HG03196 (cell line): Measurements from ENCODE around the gene NSUN7.
"Not testable (repeated sequence)": the region's sequence is repeated elsewhere in the genome, so short reads cannot be mapped to it uniquely, and the experiment has no call there.

Source experiments
- ATAC-seq: cut with Tn5 transposase; IDR thresholded peaks from one replicate; pipeline ENCODE4 v1.9.1; 2021; ENCODE audit not compliant: unreplicated experiment

NSUN7 gene, protein sequence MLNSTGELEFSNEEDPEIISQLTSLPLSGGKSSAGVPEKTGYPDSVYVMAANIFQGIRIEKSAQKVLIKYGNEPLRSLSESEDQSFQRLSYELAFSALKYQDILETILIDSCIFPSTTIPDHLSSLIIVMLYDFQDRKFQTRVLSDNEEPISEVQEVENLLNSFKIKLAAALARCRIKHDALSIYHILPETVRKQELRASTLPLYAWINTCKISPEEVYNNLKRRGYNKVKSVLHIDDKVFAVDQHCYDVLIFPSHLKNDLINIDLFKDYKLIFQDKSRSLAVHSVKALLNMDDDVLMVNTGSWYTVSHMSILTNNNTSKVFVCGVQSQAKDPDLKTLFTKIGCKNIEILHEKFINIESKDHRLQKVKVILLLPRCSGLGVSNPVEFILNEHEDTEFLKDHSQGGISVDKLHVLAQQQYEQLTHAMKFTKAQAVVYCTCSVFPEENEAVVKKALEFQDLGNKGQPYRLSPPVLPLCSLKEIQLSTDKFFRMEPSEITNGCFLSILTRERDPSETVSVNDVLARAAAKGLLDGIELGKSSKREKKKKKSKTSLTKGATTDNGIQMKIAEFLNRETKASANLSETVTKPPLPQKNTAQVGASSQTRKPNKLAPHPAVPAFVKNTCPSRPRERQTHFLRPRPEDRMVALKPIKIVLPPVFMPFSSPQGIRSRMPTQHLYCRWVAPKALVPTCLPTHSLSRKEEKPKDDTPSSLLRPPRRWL

DNA sequence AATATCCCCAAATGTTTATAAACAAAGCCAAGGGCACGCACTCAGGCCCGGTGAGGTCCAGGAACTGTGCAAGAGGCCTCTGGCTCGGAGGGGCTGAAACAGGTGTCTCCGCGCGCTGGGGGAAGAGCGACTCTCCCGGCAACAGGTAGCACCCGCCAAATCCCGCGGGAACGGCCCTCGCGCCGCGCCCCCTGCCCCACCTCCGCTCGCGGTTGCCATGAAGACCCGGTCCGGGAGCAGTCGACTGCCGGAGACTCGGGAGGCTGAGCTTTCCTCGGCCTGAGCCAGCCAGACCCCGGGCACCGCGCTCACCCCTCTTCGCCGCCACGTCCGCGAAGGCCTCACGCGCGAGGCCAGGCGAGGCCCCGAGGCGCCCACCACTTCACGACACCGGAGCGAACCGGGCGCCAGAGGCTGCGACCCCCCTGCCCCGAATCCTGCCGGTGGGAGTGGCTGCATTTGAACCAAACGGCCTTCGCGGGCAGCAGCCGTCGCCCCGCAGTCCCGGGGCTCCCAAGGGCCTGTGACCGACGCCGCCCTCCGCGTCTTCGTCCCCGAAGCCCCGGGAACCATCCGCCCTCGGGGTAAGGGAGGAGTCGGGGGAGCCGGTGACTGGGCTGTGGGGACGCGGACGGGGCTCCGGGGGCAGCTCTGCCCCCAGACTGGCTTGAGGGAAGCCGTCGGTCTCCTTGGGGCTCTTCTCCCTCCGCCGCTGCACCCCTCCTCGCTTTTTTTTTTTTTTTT is at the start of gene NSUN7:
NSUN7 (plus strand) TSS at position 239 of the 744 bp plus-strand sequence. CDS start 739 bp downstream, outside the sequence.
- no peak for ATAC-seq

GRCh38 chr4:40702137-40702799 is 47.5 kb upstream of the NSUN7 start:
- no peak for ATAC-seq

DNA sequence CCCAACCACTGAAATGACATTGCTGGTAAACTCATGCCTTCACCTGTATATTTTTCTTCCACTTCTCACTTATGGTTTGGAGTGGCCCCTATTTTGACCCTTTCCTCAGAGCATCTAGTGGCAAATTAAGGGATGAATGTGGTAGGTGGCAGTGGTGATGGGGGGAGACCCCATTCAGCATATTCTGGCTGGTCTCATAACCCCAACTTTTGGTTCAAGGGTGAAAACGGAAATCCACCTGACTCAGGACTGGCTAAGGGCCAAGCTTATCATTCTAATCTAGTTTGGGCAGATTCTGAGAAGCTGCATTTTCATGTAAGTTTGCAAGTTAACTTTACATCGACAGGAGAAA is 47.0 kb upstream of the NSUN7 start:
- ATAC-seq: no peak

- ATAC-seq: no peak
Observed at GRCh38 chr4:40704073-40704472, 45.7 kb upstream of the NSUN7 start.

DNA sequence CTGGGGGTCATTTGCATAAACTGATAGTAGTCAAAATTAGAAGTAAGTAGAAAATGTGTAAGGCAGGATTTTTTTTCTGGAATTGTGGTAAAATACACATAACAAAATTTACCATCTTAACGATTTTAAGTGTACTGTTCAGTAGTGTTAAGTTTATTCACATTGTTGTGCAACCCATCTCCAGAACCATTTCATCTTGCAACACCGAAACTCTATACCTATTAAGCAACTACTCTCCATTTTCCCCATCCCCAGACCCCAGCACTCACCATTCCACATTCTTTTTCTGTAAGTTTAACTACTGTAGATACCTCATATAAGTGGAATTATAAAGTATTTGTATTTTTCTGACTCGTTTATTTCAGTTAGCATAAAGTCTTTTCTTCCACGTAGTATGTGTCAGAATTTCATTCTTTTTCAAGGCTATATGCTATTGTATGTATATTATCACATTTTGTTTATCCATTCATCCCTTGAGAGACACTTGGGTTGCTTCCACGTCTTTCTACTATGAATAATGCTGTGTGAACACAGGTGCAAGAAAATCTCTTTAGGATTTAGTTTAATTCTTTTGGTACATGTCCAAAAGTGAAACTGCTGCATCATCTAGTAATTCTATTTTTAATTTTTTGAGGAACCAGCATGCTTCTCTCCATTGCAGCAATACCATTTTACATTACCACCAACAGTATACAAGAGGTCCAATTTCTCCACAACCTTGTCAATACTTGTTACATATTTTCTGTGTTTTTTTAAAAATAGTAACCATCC is 39.1 kb upstream of the NSUN7 start:
- ATAC-seq: no peak

- ATAC-seq: not testable (repeated sequence)
Observed at GRCh38 chr4:40713001-40713400, 36.8 kb upstream of the NSUN7 start.

DNA sequence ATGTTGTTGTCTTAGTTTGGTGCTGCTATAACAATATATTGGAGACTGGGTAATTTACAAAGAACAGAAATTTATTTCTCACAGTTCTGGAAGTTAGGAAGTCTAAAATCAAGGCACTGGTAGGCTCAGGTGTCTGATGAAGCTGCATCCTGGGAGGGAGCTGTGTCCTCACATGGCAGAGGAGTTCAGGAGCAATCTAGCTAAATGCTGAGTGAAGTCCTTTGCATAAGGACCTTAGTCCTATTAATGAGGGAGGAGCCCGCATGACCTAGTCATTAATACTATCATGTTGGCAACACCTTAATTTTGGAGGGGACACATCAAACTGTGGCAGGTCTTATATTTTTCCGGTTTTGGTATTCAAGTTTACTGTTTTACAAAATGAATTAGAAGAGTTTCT is 36.0 kb upstream of the NSUN7 start:
- no peak for ATAC-seq

DNA sequence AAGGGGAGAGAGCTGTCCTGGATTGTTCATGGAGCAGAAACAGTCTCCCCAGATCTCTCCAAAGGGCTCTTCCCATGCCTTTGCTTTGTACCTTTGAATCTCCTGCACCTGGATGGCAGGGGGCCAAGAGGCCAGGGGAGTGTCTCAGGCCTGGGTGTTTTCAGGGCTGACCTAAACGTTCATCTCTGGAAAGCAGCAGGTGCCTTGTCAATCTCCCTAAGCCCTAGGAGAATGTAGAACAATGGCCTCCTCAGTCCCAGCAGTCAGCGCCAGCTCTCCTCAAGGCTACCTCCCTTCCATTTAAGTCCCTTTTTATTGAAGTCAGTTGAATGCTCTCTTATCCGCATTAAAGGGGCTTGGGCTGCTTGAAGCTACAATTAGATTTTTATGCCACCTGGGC is 31.2 kb upstream of the NSUN7 start:
- no peak for ATAC-seq

- peak; percentile 59 for ATAC-seq
Observed at GRCh38 chr4:40719008-40719623, 30.6 kb upstream of the NSUN7 start.

DNA sequence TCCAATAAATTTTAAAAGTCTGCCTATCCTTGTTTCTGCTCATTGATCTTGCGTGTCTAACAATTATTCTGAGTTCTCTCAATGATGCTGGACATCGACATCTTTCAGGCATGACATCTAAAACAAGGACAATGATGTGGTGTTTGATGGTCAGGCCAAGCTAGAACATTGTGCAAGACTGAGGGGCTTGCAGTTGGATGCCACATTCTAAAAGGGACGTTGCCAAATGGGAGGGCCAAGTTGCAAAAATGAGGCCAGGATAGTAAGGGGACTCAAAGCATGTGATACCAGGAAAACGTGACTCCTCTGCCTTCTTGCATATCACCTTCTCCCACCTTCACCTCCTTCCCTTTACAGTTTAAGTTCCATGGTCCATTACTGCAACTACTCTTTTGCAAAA is 29.4 kb upstream of the NSUN7 start:
- ATAC-seq: no peak

- no peak for ATAC-seq
Observed at GRCh38 chr4:40720916-40721315, 28.8 kb upstream of the NSUN7 start.

DNA sequence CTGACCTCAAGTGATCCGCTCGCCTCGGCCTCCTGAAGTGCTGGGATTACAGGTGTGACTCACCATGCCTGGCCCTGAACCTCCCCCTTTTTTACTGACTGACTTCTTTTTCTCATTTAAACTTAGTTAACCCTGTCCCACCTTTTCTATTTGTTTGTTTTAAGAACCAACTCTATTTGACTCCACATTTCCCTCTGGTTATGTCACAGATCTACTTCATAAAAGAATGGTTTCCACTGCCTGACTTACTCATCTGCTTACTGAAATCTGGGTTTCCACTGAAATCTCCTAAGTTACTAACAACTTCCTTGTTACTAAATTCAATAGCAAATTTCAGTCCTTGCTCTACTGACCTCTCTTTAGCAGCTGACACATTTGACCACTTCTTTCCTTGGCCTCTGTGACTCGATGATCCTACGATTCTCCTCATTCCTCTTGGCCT is 28.0 kb upstream of the NSUN7 start:
- no peak for ATAC-seq

DNA sequence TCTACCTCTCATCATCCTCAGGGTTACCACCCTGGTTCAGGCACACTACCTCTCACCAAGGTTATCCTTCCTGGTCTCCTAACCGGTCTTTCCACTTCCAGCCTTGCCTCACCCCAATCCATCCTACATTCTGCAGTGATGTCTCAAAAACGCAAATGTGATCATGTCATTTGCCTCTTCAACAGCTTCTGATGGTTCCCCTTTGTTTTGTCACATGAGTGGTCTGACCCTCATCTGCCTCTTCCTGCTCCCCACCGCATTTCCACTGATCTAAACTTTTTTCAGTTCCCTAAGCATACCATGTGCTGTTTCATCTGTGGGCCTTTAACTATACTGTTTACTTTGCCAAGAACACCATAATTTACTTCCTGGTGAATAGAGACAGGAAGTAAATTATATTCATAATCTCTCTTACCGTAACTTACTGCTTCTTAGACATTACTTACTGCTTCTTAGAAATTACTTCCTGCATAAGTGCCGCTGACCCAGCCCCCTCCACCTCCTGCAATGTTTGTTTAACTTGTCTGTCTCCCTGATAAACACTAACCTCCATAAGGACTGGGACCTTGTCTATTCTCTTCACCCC is 27.1 kb upstream of the NSUN7 start:
- ATAC-seq: peak; percentile 43

GRCh38 chr4:40723728-40724127 is 26.0 kb upstream of the NSUN7 start:
- no peak for ATAC-seq

- no peak for ATAC-seq
Observed at GRCh38 chr4:40728333-40728732, 21.4 kb upstream of the NSUN7 start.

GRCh38 chr4:40729555-40729954 is 20.2 kb upstream of the NSUN7 start:
- no peak for ATAC-seq

DNA sequence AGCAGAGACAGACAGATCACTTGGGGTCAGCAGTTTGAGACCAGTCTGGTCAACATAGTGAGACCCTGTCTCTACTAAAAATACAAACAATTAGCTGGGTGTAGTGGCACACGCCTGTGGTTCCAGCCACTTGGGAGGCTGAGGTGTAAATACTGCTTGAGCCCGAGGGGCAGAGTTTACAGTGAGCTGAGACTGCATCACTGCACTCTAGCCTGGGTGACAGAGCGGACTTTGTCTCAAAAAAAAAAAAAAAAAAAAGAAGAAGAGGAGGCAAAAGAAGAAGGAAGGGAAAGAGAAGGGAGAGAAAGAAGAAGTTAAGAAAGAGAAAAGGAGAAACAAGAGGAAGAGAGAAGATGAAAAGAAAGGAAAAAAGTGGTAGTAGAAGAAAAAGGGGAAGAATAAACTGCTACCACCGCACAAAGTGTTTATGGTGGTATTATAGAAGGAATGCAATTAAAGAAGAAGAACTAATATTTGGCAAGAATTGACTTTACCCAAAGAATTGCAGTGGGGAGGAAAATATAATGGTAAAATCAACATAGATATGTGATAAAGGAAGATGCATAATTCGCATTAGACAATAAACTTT is 19.6 kb upstream of the NSUN7 start:
- ATAC-seq: no peak

- ATAC-seq: no peak
Observed at GRCh38 chr4:40731361-40731760, 18.4 kb upstream of the NSUN7 start.

- peak; percentile 64 for ATAC-seq
Observed at GRCh38 chr4:40731792-40732245, 17.9 kb upstream of the NSUN7 start.
